Stimulated activated CD8-positive, alpha-beta memory T cell treated with anti-CD3 and anti-CD28 coated beads, Interleukin-12 subunit alpha, Interleukin-12 subunit beta, amount 100 ng/mL, for 4 hours (primary cell): ENCODE measurements around the gene PURB.
"Not testable (repeated sequence)": the region's sequence is repeated elsewhere in the genome, so short reads cannot be mapped to it uniquely, and the experiment has no call there.

Experiments
- DNase-seq: peaks from one replicate; pipeline ENCODE4 v3.0.0-alpha.2; 2020; ENCODE audit warnings: low read depth

PURB gene

GRCh38 chr7:44849885-44850544 lies 35.3 kb downstream of the PURB start:
- no peak for DNase-seq

DNA sequence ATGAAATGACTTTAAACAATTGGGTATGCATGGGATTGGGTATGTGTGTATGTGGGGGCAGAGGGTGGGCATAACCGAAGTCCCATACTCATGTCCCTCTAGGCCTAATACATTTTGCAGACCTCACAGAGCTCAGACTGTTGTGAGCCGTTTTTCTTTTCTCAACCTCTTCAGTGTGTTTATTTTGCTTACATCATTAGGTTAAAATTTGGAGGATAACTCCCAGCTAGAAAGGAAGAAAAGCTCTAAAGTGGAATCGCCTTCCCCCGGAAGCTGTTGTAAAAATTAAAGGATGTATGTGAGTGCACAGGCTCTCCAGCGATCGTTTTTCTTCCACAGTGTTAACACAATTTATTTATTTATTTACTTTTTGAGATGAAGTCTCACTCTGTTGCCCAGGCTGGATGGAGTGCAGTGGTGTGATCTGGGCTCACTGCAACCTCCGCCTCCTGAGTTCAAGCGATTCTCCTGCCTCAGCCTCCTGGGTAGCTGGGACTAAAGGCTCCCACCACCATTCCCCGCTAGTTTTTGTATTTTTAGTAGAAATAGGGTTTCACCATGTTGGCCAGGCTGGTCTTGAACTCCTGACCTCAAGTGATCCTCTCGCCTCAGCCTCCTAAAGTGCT lies 36.0 kb downstream of the PURB start:
- no peak for DNase-seq

GRCh38 chr7:44847920-44848634 lies 37.3 kb downstream of the PURB start, which contains the start of gene H2AZ2:
Gene H2AZ2 (minus strand): TSS chr7:44848087. CDS start chr7:44847971, 116 bp downstream.
- DNase-seq = peak; percentile 100

GRCh38 chr7:44847509-44847919 lies 37.8 kb downstream of the PURB start:
- peak; percentile 77 for DNase-seq

DNA sequence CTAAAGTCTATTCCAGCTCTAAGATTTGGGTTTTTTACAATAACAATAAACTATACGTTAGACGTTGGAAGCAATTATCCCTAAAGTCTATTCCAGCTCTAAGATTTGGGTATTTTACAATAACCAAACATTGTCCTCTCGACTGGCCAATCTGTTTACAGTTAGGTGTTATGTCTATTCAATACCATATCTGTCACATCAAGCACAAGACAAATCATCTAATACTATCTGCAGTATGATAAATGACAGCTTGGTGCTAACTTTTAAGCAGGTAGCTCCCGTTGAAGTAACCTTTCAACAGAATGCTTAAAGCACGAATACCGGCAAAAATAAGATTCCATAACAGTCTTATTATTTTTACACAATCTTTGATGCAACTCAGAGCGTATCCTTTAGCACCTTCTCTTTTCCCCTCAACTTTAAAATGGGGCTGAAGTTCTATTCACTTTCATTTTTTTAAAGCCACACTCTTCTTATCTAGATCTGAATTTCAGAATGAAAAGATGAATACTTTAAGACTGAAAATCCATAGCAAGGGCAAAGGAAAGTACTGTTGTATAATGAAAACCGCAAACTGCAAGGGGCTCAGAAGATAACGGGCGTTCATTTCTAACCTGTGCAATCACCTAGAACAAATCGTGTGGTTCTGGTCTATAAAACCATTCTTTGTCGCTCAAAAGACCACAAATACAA lies 38.4 kb downstream of the PURB start:
- no peak for DNase-seq

DNA sequence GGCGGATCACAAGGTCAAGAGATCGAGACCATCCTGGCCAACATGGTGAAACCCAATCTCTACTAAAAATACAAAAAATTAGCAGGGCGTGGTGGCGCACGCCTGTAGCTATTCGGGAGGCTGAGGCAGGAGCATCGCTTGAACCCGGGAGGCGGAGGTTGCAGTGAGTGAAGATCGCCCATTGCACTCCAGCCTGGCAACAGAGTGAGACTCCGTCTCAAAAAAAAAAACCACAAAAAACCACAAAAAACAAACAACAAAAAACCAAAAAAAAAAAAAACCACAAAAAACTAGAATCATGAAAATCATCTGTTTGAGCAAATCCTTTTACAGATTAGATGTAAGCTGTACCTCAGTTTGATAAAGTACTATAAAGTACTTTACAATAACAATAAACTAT lies 38.9 kb downstream of the PURB start:
- DNase-seq = not testable (repeated sequence)

DNA sequence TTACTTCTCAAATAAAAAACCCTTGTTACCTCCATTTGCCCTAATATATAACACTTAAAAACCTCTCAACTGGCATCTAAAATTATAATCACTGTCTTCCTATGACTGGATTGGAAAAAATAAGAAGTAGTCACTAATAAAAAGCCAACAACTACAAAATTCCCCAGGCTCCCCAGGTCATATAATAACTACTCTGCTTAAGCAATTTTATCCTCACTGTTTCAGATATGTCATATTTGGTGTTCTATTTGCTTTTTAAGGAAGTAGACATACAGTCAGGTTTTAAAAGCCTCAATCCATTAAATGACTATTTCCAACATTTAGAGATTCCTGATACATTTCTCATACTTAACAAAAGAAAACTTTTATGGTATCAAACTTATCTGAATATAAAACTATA lies 39.9 kb downstream of the PURB start:
- no peak for DNase-seq

- DNase-seq = not testable (repeated sequence)
Observed at GRCh38 chr7:44843440-44843839, 41.9 kb downstream of the PURB start.

DNA sequence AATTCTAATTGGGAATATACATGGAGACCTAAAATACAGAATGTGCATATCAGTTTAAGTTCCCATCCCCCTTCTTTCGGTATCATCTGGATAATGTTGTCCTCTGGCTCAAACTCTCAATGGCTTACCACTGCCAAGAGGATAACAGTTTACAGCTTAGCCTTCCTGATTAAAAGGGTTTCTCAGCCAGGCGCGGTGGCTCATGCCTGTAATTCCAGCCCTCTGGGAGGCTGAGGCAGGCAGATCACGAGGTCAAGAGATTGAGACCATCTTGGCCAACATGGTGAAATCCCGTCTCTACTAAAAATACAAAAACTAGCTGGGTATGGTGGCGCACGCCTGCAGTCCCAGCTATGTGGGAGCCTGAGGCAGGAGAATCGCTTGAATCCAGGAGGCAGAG lies 42.7 kb downstream of the PURB start:
- DNase-seq = not testable (repeated sequence)

DNA sequence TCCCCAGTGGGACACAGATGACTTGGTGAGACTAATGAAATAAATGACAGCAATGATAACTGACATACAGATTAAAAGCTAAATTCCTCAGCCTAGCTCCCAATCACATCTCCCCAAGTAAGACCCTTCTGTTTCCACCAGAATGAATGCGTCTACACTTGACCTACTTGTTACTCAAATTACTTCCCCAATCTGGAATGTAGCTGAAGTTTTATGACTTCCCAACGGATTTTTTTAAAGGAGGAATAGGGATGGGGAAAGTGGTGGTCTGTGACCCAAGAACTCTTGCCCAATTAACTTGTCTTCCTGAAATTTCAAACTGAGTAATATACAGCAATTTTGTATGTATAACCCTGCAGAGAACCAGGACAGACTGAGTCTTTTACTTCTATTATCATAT lies 46.6 kb downstream of the PURB start:
- DNase-seq = no peak

- DNase-seq = no peak
Observed at GRCh38 chr7:44827567-44827966, 57.8 kb downstream of the PURB start.
